Small intestine (tissue), 7 donors: ENCODE measurements around the gene WDR46. TPM values are rescaled to one million over a fixed set of nuclear protein-coding genes. Genes with fewer than 3 reads are reported as not detected.
"Not testable (repeated sequence)": the region's sequence is repeated elsewhere in the genome, so short reads cannot be mapped to it uniquely, and the experiment has no call there.

Experiments used
- DNase-seq, 2 donors: peaks; one replicate each; pipeline versions ENCODE4 v3.0.0 to v3.0.0-alpha.2; 2013
- FAIRE-seq: peaks from 2 replicates; lab custom pipeline; 2012; peaks lifted over from hg19 to GRCh38; lab: Jason Lieb, UNC
- H3K27ac ChIP-seq, 3 donors: one replicate each; pipeline ENCODE4 v1.5.1; 2013; ENCODE audit warnings: low read length in 2 of 3, mild to moderate bottlenecking in 2 of 3, control low read depth in 1 of 3, inconsistent platforms in 1 of 3, low read depth in 1 of 3, moderate library complexity in 1 of 3
- H3K27me3 ChIP-seq, 3 donors: one replicate each; pipeline ENCODE4 v1.6.1; 2013; ENCODE audit warnings: low read length in 3 of 3, inconsistent platforms in 1 of 3; ENCODE audit not compliant: control insufficient read depth in 3 of 3, insufficient read depth in 3 of 3
- H3K36me3 ChIP-seq, 3 donors: one replicate each; pipeline ENCODE4 v1.6.1; 2013; ENCODE audit warnings: low read length in 3 of 3, inconsistent platforms in 1 of 3, low read depth in 1 of 3, mild to moderate bottlenecking in 1 of 3, moderate library complexity in 1 of 3; ENCODE audit not compliant: control insufficient read depth in 3 of 3, insufficient read depth in 2 of 3
- H3K4me1 ChIP-seq, 3 donors: one replicate each; pipeline ENCODE4 v1.6.1; 2013; ENCODE audit warnings: low read length in 2 of 3, inconsistent platforms in 1 of 3, low read depth in 1 of 3, mild to moderate bottlenecking in 1 of 3, moderate library complexity in 1 of 3; ENCODE audit not compliant: control insufficient read depth in 3 of 3, insufficient read depth in 2 of 3
- H3K4me3 ChIP-seq, 3 donors: one replicate each; pipeline ENCODE4 v1.5.1; 2013; ENCODE audit warnings: low read length in 3 of 3, control low read depth in 1 of 3, inconsistent platforms in 1 of 3, low read depth in 1 of 3, mild to moderate bottlenecking in 1 of 3, moderate library complexity in 1 of 3
- H3K9me3 ChIP-seq, 2 donors: one replicate each; pipeline ENCODE4 v1.6.1; 2013; ENCODE audit warnings: low read depth in 1 of 2, low read length in 1 of 2; ENCODE audit not compliant: control insufficient read depth in 2 of 2, insufficient read depth in 1 of 2
- WGBS, 3 donors: extraction: QIAGEN DNeasy Blood & Tissue Kit; methylation state at CpG; one replicate each; pipeline ENCODE4 v1.1.7; 2013; 5-methylcytosine and 5-hydroxymethylcytosine counted together
- polyA plus RNA-seq, 4 donors: library from polyadenylated mRNA; stranded (reverse) in 3 of 4; unstranded in 1 of 4; fragments of 200-250 nt in 3 of 4; fragments of 120-200 nt in 1 of 4; gene quantifications; one replicate each; pipeline versions ENCODE4 v1.2.1 to v1.2.3, GENCODE V29; 2013
- donor health status: healthy with polysubstance abuse.
- donor health status: control.
- donor health status: control.
- donor health status: Bipolar disorder and iron deficiency.
- donor health status: healthy.

WDR46 gene
- polyA plus RNA-seq, 4 donors: 39.4 to 60.5 (median 43.5) TPM

- H3K4me3 ChIP-seq: no peak overlapping the region
- H3K27ac ChIP-seq: no peak overlapping the region
- H3K4me1 ChIP-seq: peaks cover 0 to 37% (median 0%) of the 10 kb centered on the region in 3 donors
- peaks cover 4 to 88% (median 8%) of the 10 kb centered on the region in 3 donors for H3K36me3 ChIP-seq
- WGBS, 3 donors: 84 to 92% (median 91%) methylated on average over 3 of the region's 3 CpGs
- no peak for FAIRE-seq
- no peaks in the 10 kb centered on the region for H3K9me3 ChIP-seq
- no peak for DNase-seq
- no peaks in the 10 kb centered on the region for H3K27me3 ChIP-seq
These were observed 10.2 kb downstream of the WDR46 start for GRCh38 chr6:33278810-33279209.

GRCh38 chr6:33278392-33278741 is 10.7 kb downstream of the WDR46 start:
- peak overlapping the region in 1 of 3 donors; percentile 91 for H3K27ac ChIP-seq
- no peak for DNase-seq
- H3K4me3 ChIP-seq: peak overlapping the region in 1 of 3 donors; percentile 62
- peaks cover 0 to 40% (median 1%) of the 10 kb centered on the region in 3 donors for H3K4me1 ChIP-seq
- H3K36me3 ChIP-seq: peaks cover 4 to 86% (median 7%) of the 10 kb centered on the region in 3 donors
- no peaks in the 10 kb centered on the region for H3K9me3 ChIP-seq
- 74 to 80% (median 79%) methylated on average over 9 of the region's 9 CpGs for WGBS, 3 donors
- no peaks in the 10 kb centered on the region for H3K27me3 ChIP-seq
- no peak for FAIRE-seq

- DNase-seq (peak in 1 of 2 donors; percentile 21), FAIRE-seq (no peak)
- Histone ChIP-seq H3K9me3 (no peaks in the 10 kb centered on the region), H3K4me3 (peak overlapping the region; percentile 61 to 75 (median 62)), H3K27me3 (no peaks in the 10 kb centered on the region), H3K27ac (peak overlapping the region; percentile 69 to 91 (median 89)), H3K36me3 (peaks cover 4 to 83% (median 7%) of the 10 kb centered on the region in 3 donors), H3K4me1 (peaks cover 0 to 45% (median 2%) of the 10 kb centered on the region in 3 donors)
- WGBS, 3 donors: 41 to 55% (median 47%) methylated on average over 38 to 39 of the region's 39 CpGs
These were observed 11.2 kb downstream of the WDR46 start for GRCh38 chr6:33277663-33278391.

- H3K36me3 ChIP-seq: peaks cover 4 to 75% (median 7%) of the 10 kb centered on the region in 3 donors
- DNase-seq (peak; percentile 89 to 90), FAIRE-seq (no peak)
- H3K9me3 ChIP-seq: no peaks in the 10 kb centered on the region
- peaks cover 0 to 48% (median 2%) of the 10 kb centered on the region in 3 donors for H3K4me1 ChIP-seq
- WGBS, 3 donors: 0 to 4% (median 1%) methylated on average over 55 to 80 of the region's 80 CpGs
- peak within 1 kb of the TSS; percentile 61 to 75 (median 62) for H3K4me3 ChIP-seq
- H3K27ac ChIP-seq: peak within 1 kb of the TSS; percentile 69 to 91 (median 89)
- no peaks in the 10 kb centered on the region for H3K27me3 ChIP-seq
These were observed 12.0 kb downstream of the WDR46 start, which contains the start of gene B3GALT4 for GRCh38 chr6:33276864-33277662. Gene B3GALT4 (plus strand): TSS chr6:33277123. CDS start chr6:33277420, 297 bp downstream.

DNA sequence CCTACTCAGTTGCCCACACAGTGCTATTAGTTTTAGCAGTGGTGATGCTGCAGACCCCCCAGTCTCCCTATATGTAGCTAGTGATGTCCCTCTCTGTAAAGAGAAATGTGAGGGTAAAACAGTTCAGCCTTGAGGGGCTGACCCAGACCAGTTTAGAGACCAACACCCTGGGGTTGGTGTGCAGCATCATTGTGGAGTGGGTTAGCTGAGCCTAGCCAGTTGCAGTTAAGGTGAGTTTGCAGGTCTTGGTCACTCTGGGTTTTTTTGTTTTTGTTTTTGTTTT is 12.5 kb downstream of the WDR46 start:
- Histone ChIP-seq H3K9me3 (no peaks in the 10 kb centered on the region), H3K4me3 (peak overlapping the region; percentile 61 to 75 (median 62)), H3K27me3 (no peaks in the 10 kb centered on the region), H3K4me1 (peaks cover 0 to 48% (median 2%) of the 10 kb centered on the region in 3 donors), H3K36me3 (peaks cover 4 to 70% (median 7%) of the 10 kb centered on the region in 3 donors), H3K27ac (peak overlapping the region; percentile 69 to 91 (median 89))
- DNase-seq (no peak), FAIRE-seq (no peak)

- H3K27ac ChIP-seq: peak overlapping the region; percentile 69 to 91 (median 89)
- not testable (repeated sequence) for FAIRE-seq, H3K27me3 ChIP-seq, H3K9me3 ChIP-seq, DNase-seq
- H3K4me1 ChIP-seq: peaks cover 0 to 50% (median 2%) of the 10 kb centered on the region in 3 donors
- H3K36me3 ChIP-seq: peaks cover 4 to 66% (median 7%) of the 10 kb centered on the region in 3 donors
- peak overlapping the region in 1 of 3 donors; percentile 62 for H3K4me3 ChIP-seq
- WGBS, 3 donors: 51 to 60% (median 55%) methylated on average over 16 of the region's 16 CpGs
These were observed 13.1 kb downstream of the WDR46 start for GRCh38 chr6:33275795-33276580.

- 27 to 48% (median 31%) methylated on average over 14 of the region's 14 CpGs for WGBS, 3 donors
- Histone ChIP-seq H3K9me3 (no peaks in the 10 kb centered on the region), H3K27me3 (no peaks in the 10 kb centered on the region), H3K27ac (peak overlapping the region in 1 of 3 donors; percentile 47), H3K36me3 (peaks cover 1 to 51% (median 4%) of the 10 kb centered on the region in 3 donors), H3K4me3 (peak overlapping the region in 1 of 3 donors; percentile 8), H3K4me1 (peaks cover 0 to 48% (median 2%) of the 10 kb centered on the region in 3 donors)
- DNase-seq (peak in 1 of 2 donors; percentile 33), FAIRE-seq (no peak)
These were observed 14.8 kb downstream of the WDR46 start for GRCh38 chr6:33273924-33274902.
